GM18505 (cell line): Measurements from ENCODE around the gene PLXNB3.
A peak's percentile ranks its signal among the peaks of the same experiment; 100 is the strongest.

Source experiments
- ATAC-seq: cut with Tn5 transposase; IDR thresholded peaks from one replicate; pipeline ENCODE4 v1.9.1; 2021; ENCODE audit not compliant: unreplicated experiment
- POLR2A ChIP-seq: IDR thresholded peaks from 4 replicates; pipeline ENCODE4 v1.6.1; 2011; ENCODE audit warnings: borderline replicate concordance; ENCODE audit not compliant: insufficient read depth, insufficient read length; ENCODE audit errors: extremely low read depth

PLXNB3 gene

DNA sequence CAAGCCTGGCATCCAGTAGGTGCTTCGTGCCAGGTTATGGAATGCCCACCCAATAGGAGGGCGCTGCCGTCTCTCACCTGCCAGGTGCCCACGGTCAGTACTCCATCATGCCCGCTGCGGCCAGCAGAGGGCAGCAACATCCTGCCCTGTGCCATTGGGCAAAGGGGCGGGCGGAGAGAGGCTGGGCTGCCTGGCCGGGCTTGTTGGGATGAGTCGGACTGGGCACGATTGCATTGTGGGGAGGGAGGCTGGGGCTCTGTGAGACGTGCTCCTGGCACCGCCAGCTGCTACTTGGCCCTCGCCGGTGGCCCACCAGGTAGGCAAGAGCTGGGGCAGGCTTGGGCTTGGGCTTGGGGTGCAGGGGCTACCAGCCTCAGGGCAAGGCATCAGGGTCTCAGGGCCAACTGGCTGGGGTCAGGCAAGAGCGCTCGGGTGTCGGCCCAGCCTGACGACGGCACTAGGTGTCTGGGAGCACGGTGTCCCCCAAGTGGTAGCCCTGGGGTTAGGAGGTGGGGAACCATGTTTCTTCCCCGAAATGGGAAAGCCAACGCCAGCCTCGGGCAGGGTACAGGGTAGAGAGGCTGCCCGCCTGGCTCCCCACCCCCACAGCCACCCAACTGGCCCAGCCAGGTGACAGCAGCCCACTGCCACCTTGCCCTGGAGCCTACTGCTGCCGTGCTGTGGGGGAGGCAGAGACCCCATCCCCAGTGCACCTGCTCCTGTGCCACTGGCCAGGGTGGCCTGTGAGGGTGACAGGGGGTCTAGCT lies at the start of gene PLXNB3:
TSS of gene PLXNB3 (plus strand) at position 261 of the 767 bp plus-strand sequence. CDS start 1,287 bp downstream, outside the sequence.
- ATAC-seq: peak; percentile 76

DNA sequence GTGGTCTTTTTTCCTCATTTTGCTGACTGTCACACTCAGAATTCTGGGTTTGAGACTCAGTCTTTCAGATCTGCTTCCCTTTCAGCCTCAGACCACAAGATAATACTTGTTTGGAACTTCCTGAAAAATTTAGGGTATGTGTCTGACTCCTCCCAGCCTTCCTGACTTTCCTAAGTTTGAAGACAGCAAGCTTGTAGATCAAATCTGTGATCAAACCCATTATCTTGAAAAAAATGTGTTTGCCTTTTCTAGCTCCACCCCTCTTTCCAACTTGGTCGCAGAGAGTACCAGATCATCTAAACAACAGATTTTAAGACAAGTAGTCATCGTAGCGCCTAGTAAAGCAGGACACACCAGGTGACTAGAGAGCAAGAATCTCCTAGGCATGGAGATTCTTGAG lies 49.8 kb upstream of the PLXNB3 start:
- no peak for TF ChIP-seq POLR2A
- ATAC-seq: no peak

More for the DNA sequence above, at the start of gene PLXNB3:
- no peak for TF ChIP-seq POLR2A

DNA sequence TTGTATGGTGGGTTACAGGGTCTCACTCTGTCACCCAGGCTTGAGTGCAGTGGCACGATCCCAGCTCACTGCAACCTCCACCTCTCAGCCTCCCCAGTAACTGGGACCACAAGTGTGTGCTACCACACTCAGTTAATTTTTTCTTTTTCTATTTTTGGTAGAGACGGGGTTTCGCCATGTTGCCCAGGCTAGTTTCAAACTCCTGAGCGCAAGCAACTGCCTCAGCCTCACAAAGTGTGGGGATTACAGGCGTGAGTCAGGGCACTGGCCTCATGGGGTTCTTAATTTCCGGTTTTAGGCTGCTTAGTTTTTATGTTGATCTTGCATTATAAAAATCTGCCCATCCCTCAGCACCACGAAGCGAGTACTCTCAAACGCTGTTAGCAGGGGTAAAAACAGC lies 46.6 kb upstream of the PLXNB3 start:
- no peak for TF ChIP-seq POLR2A
- no peak for ATAC-seq

DNA sequence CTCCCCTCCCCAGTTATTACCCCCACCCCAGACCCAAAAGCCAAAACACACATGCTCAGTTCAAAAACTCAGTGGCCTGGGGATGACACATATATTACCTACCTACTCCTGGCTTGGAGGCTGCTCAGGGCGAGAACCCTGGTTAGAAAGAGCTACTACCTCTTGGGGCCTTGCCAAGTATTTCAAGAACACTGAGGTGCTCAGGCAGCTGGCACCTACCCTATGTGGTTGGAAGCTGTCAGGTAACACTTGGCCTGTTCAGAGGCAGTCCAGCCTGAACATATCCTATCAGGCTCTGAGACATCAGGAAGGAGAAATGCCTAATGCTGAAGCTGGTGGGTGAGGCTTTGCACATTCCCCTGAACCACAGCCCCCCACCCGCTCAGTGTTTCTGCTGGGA lies 44.8 kb upstream of the PLXNB3 start:
- ATAC-seq: no peak
- no peak for TF ChIP-seq POLR2A

DNA sequence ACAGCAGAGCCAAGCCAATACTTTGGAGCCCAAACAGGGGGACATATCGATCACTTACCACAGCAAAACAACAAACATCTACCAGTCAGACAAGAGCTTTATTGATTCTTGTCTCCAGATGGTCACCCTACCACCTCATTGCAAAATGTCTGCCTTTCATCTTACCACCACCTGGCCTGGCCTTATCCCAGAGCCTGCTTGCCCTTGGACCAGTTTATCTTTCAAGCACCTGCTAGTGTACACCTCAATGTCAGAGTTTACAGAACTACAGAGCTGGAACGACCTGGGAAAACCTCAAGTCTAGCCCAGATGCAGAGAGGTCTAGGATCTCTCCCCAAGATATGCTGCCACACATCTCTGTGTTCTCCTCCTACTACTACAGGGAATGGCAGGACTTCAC lies 44.3 kb upstream of the PLXNB3 start:
- TF ChIP-seq POLR2A: no peak
- ATAC-seq: no peak

DNA sequence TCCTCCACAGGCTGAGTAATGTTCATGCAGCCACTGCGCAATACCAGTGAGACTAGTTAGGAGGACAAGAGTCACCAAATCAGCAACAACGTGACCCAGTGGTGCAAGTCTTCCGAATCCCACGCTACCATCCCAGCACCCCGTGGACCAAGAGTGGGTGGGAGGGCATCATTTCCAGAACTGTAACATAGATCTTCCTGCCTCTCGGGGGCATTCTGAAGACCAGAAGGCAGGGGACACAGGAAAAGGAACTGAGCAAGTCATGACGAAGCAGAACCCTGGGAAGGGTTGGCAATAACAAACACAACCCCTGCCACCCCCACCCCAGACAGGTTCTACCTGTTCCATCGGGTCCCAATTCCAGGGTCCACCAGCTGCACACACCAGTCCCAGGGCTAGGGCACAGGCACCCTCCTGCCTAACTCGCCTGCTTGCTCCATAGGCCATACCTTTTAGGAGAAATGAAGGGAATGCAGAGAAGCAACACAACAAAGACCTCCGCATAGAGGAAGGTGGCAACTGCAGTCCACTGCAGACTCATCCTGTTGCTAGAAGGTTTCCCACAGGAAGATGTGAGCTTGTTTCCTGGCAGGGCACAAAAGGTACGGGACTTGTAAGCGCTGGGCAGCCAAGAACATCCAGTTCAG lies 41.2 kb upstream of the PLXNB3 start:
- ATAC-seq: no peak
- no peak for TF ChIP-seq POLR2A

DNA sequence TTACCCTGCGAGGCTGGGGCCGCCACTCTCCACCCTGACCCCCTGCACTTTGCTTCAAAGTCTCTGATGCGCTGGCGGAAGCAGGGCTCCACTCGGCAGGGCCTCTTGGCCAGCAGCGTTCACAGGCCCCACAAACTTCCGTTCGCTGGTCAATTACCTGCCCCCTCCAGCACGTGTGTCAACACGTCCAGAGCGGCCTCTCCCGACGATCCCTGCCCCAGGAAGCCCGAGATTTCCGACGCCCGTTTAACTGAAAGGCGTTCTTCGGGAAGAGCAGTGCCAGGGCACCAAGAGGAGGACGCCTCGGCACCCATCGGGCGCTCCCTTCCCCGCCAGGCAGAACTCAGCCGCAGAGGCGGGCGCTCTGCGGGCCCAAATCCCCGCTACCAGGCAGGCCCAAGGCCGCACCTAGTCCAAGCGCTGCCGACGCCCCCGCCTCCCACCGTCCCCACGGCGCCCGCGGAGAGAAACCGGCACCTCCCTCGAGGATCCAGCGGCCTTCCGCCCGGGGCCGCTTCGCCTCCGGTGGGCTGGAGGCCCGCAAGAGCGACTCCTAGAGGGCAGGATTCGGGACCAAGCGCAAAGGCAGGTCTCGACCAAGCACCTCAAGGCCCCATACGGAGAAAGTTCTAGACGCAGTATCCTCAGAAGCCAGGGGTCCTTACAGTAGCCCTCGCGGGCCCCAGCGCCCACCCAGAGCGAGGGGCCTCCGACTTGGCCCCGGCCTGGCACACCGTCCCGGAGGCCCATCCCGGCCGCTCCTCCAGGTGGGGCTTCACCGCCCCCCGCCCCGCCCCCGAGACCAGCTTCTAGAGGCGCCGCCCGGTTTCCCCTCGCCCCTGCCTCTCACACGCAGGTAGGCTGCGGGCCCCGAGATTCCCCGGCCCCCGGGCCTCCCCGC lies 40.4 kb upstream of the PLXNB3 start:
- ATAC-seq: peak; percentile 29
- TF ChIP-seq POLR2A: no peak

DNA sequence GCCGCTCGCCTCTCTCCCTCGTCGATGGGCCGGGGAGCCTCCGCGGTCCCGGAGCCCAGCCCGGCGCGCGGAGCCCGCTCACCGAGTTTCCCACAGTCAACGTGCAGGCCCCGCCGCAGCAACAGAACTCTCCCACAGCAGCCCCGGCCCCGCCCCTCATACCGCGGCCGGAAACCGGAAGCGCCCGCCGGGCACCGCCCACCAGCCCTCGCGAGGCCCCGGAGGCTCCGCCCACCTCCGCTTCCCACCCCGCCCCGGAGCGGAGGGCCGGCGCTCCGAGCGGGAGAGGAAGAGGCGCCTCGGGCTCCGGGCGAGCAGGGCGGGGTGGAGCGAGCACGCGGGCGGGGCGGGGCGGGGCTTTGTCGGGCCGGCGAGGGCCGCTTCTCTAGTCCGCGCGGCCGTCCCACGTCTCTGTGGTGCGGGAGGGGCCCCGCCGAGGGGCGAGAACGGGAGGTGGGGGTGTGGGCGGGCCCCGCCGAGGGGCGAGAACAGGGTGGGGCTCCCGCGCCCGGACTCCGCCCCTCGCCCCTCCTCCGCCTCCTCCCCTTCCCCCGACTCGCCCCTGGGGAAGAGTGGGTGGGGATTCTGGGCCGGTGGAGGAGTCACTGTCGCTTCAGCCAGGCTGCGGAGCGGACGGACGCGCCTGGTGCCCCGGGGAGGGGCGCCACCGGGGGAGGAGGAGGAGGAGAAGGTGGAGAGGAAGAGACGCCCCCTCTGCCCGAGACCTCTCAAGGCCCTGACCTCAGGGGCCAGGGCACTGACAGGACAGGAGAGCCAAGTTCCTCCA lies 39.6 kb upstream of the PLXNB3 start, which contains the start of the genes ABCD1 and BCAP31:
TSS of gene ABCD1 (plus strand) at position 605 of the 787 bp plus-strand sequence. CDS start 411 bp downstream, outside the sequence.
TSS of gene BCAP31 (minus strand) at position 136 of the 787 bp plus-strand sequence. CDS start 1,143 bp downstream, outside the sequence.
- peak; percentile 56 for ATAC-seq
- peak; percentile 77 for TF ChIP-seq POLR2A

DNA sequence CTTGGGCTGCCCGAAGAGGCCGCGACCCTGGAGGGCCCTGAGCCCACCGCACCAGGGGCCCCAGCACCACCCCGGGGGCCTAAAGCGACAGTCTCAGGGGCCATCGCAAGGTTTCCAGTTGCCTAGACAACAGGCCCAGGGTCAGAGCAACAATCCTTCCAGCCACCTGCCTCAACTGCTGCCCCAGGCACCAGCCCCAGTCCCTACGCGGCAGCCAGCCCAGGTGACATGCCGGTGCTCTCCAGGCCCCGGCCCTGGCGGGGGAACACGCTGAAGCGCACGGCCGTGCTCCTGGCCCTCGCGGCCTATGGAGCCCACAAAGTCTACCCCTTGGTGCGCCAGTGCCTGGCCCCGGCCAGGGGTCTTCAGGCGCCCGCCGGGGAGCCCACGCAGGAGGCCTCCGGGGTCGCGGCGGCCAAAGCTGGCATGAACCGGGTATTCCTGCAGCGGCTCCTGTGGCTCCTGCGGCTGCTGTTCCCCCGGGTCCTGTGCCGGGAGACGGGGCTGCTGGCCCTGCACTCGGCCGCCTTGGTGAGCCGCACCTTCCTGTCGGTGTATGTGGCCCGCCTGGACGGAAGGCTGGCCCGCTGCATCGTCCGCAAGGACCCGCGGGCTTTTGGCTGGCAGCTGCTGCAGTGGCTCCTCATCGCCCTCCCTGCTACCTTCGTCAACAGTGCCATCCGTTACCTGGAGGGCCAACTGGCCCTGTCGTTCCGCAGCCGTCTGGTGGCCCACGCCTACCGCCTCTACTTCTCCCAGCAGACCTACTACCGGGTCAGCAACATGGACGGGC lies 38.8 kb upstream of the PLXNB3 start:
- TF ChIP-seq POLR2A: no peak
- no peak for ATAC-seq

DNA sequence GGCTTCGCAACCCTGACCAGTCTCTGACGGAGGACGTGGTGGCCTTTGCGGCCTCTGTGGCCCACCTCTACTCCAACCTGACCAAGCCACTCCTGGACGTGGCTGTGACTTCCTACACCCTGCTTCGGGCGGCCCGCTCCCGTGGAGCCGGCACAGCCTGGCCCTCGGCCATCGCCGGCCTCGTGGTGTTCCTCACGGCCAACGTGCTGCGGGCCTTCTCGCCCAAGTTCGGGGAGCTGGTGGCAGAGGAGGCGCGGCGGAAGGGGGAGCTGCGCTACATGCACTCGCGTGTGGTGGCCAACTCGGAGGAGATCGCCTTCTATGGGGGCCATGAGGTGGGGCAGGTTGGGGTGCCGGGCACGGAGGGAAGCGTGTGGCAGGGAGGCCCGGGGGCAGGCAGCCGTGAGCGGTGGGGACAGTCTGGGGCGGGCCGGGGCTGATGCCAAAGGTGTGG lies 38.2 kb upstream of the PLXNB3 start:
- TF ChIP-seq POLR2A: no peak
- no peak for ATAC-seq

DNA sequence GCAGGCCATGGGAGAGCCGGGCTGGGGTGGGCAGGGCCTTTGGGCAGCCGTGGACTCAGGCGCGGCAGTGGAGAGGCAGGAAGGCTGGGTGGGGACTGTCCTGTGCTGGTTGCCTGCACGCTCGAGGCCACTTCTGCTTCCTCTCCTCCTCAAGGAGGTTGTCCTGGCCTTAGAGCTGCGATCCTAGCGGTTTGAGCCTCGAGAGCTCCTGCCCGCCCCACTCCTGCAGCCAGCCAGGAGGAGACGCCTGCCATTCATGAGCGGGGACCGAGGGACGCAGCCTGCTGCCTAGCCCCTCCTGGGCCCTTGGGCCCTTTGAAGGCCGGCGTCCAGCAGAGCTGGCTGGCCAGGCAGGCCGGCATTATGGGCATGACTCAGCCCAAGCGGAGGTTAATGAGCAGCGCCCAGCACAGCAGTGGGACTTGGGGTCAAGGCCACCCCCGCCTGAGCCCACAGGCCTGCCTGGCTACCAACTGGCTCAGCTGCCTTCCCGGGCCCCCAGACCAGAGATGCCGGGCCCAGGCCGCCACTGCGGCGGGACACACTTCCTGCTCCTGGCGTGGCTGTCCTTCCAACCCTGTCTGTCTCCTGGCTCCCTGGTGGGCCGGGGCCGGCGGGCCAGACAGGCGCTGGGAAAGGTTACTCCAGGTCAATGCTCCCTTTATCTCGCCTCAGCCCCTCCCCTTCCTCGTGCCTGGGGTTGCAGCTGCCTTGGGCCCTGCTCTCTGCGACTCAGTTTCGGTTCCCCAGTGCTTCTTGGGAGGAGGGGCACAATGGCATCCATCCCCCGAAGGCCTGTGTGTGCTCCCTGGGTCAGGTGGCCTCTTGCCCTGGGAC lies 37.5 kb upstream of the PLXNB3 start:
- peak; percentile 29 for ATAC-seq
- TF ChIP-seq POLR2A: peak; percentile 16
